ENCODE data around the gene MAGEC2.

Gene MAGEC2
- total RNA-seq, result 0 reads per million in 3 experiments

- DNase-seq, result no peak
These were observed at the start of gene MAGEC2 for GRCh38 chrX:142204522-142205433. MAGEC2 (minus strand) TSS chrX:142205290; CDS start chrX:142203987, 1,303 bp downstream.

GRCh38 chrX:142251680-142252079 is 46.6 kb upstream of the MAGEC2 start:
- DNase-seq, result no peak

GRCh38 chrX:142251202-142251601 is 46.1 kb upstream of the MAGEC2 start:
- DNase-seq, result no peak

- no peak for DNase-seq
These were observed 45.4 kb upstream of the MAGEC2 start for GRCh38 chrX:142250502-142250901.

- DNase-seq, result no peak
These were observed 44.6 kb upstream of the MAGEC2 start for GRCh38 chrX:142249721-142250120.

GRCh38 chrX:142244568-142244967 is 39.5 kb upstream of the MAGEC2 start:
- no peak for DNase-seq

- no peak for DNase-seq
These were observed 33.4 kb upstream of the MAGEC2 start for GRCh38 chrX:142238536-142238935.

- DNase-seq, result no peak
These were observed 28.3 kb upstream of the MAGEC2 start for GRCh38 chrX:142233400-142233799.

GRCh38 chrX:142214081-142214480 is 9.0 kb upstream of the MAGEC2 start:
- DNase-seq, result no peak

- no peak for DNase-seq
These were observed 4.0 kb downstream of the MAGEC2 start for GRCh38 chrX:142201113-142201512.

GRCh38 chrX:142186103-142186502 is 19.0 kb downstream of the MAGEC2 start:
- no peak for DNase-seq

GRCh38 chrX:142184756-142185602 is 20.1 kb downstream of the MAGEC2 start:
- DNase-seq, result no peak

- no peak for DNase-seq
These were observed 48.5 kb downstream of the MAGEC2 start for GRCh38 chrX:142156567-142156966.

All from central memory CD4-positive, alpha-beta T cell (primary cell).